GM10266 (cell line): ENCODE results near the gene PSMF1.

Experiments used
- DNase-seq: peaks from one replicate; pipeline ENCODE4 v3.0.0; 2012; ENCODE audit errors: extremely low spot score
- CTCF ChIP-seq: IDR thresholded peaks from 2 replicates; pipeline ENCODE4 v1.5.1; 2012; ENCODE audit warnings: mild to moderate bottlenecking, low read depth; ENCODE audit not compliant: control insufficient read depth, insufficient read depth; ENCODE audit errors: missing control alignments

The PSMF1 gene

GRCh38 chr20:1171461-1172093 lies 53.2 kb downstream of the PSMF1 start:
- DNase-seq: no peak
- TF ChIP-seq CTCF: no peak

GRCh38 chr20:1173698-1174097 lies 55.3 kb downstream of the PSMF1 start:
- no peak for DNase-seq
- no peak for TF ChIP-seq CTCF

- TF ChIP-seq CTCF: no peak
- no peak for DNase-seq
Measured at GRCh38 chr20:1174787-1175186, 56.4 kb downstream of the PSMF1 start.

GRCh38 chr20:1177680-1178079 lies 59.3 kb downstream of the PSMF1 start:
- DNase-seq: no peak
- peak; percentile 1 for TF ChIP-seq CTCF

- DNase-seq: no peak
- TF ChIP-seq CTCF: no peak
Measured at GRCh38 chr20:1178103-1178502, 59.7 kb downstream of the PSMF1 start.

GRCh38 chr20:1178623-1179022 lies 60.2 kb downstream of the PSMF1 start:
- no peak for DNase-seq
- TF ChIP-seq CTCF: no peak

GRCh38 chr20:1180949-1181348 lies 62.5 kb downstream of the PSMF1 start:
- no peak for DNase-seq
- no peak for TF ChIP-seq CTCF
